Sigmoid colon (tissue), 7 donors: ENCODE data around the gene MYRF. TPM values are rescaled to one million over a fixed set of nuclear protein-coding genes. Genes with fewer than 3 reads are reported as not detected.

Experiments used
- DNase-seq: peaks from one replicate; pipeline ENCODE4 v3.0.0-alpha.2; 2019
- H3K27ac ChIP-seq, 4 donors: fragments of 200-600 bp; sonication (generic); one replicate each; pipeline ENCODE4 v1.5.1; 2016 to 2019; ENCODE audit warnings: mild to moderate bottlenecking in 1 of 4
- H3K27me3 ChIP-seq, 3 donors: fragments of 200-600 bp; sonication (generic); one replicate each; pipeline ENCODE4 v1.5.1; 2019; ENCODE audit warnings: mild to moderate bottlenecking in 1 of 3
- H3K36me3 ChIP-seq, 4 donors: fragments of 200-600 bp; sonication (generic); one replicate each; pipeline ENCODE4 v1.5.1; 2016 to 2019
- H3K4me1 ChIP-seq, 4 donors: fragments of 200-600 bp; sonication (generic); one replicate each; pipeline ENCODE4 v1.5.1; 2017 to 2019
- H3K4me3 ChIP-seq, 4 donors: fragments of 200-600 bp; sonication (generic); one replicate each; pipeline ENCODE4 v1.5.1; 2017 to 2019; ENCODE audit warnings: mild to moderate bottlenecking in 2 of 4, moderate library complexity in 1 of 4
- H3K9me3 ChIP-seq, 4 donors: fragments of 200-600 bp in 3 of 4; sonication (generic) in 3 of 4; one replicate each; pipeline versions ENCODE4 v1.5.1 to v1.6.1; 2013 to 2019
- CTCF ChIP-seq, 4 experiments: fragments of 450-650 bp in 3 of 4; fragments of 200-600 bp in 1 of 4; IDR thresholded peaks; one replicate each; pipeline ENCODE4 v1.5.1; 2016 to 2019; ENCODE audit warnings: antibody characterized with exemption in 4 of 4, mild to moderate bottlenecking in 3 of 4, moderate library complexity in 2 of 4
- EP300 ChIP-seq, 4 donors: sonication (generic); formaldehyde crosslinking; IDR thresholded peaks; one replicate each; pipeline ENCODE4 v1.6.1; 2017; ENCODE audit warnings: antibody characterized with exemption in 4 of 4
- POLR2A ChIP-seq, 2 donors: fragments of 450-650 bp; IDR thresholded peaks; one replicate each; pipeline ENCODE4 v1.6.1; 2016; ENCODE audit warnings: antibody characterized with exemption in 2 of 2, mild to moderate bottlenecking in 2 of 2, moderate library complexity in 2 of 2
- POLR2AphosphoS5 ChIP-seq, 4 donors: sonication (generic); formaldehyde crosslinking; IDR thresholded peaks; one replicate each; pipeline ENCODE4 v1.6.1; 2017; ENCODE audit warnings: antibody characterized with exemption in 4 of 4
- WGBS, 2 donors: extraction: QIAGEN DNeasy Blood & Tissue Kit; methylation state at CpG; one replicate each; pipeline ENCODE4 v1.1.7; 2013; 5-methylcytosine and 5-hydroxymethylcytosine counted together
- intact Hi-C: fragments of 100-400 bp; cut with DNase I; formaldehyde crosslinking; loops from one replicate; pipeline ENCODE4 v1.15.1; 2023
- polyA plus RNA-seq, 3 donors: library from polyadenylated mRNA; stranded (reverse); fragments of 200-250 nt; gene quantifications; one replicate each; pipeline ENCODE4 v1.2.3, GENCODE V29; 2013
- total RNA-seq, 4 donors: library from RNA; depleted of rRNA; stranded (reverse); fragments of >200 nt; gene quantifications; one replicate each; pipeline ENCODE4 v1.1.0, GENCODE V29; 2016
- donor health status: healthy with polysubstance abuse.
- donor health status: Bipolar disorder and iron deficiency.
- donor health status: healthy.

MYRF gene
- total and polyA plus RNA-seq, 7 donors, result under 0.01 to 6.4 (median 0.66) TPM

- no peak for DNase-seq
- Histone ChIP-seq H3K9me3 (no peaks in the 10 kb centered on the region), H3K27me3 (no peaks in the 10 kb centered on the region), H3K4me1 (peaks cover 0 to 63% (median 51%) of the 10 kb centered on the region in 4 donors), H3K4me3 (no peak overlapping the region), H3K36me3 (no peaks in the 10 kb centered on the region), H3K27ac (peak overlapping the region in 2 of 4 donors; percentile 80 to 86)
- WGBS, 2 donors, result 87 to 92% methylated on average over 4 of the region's 4 CpGs
- TF ChIP-seq POLR2AphosphoS5 (IDR thresholded peaks at IDR 0.05) (no peak), EP300 (IDR thresholded peaks at IDR 0.05) (no peak), POLR2A (IDR thresholded peaks at IDR 0.05) (no peak), CTCF (IDR thresholded peaks at IDR 0.05) (no peak)
- intact Hi-C loops, result no loop called here
Measured at GRCh38 chr11:61832207-61832606, 79.8 kb downstream of the MYRF start.

- intact Hi-C loops, result no loop called here
- Histone ChIP-seq H3K4me3 (no peak overlapping the region), H3K27me3 (no peaks in the 10 kb centered on the region), H3K36me3 (peaks cover 0 to 3% (median 0%) of the 10 kb centered on the region in 4 donors), H3K9me3 (no peaks in the 10 kb centered on the region), H3K27ac (peak overlapping the region in 1 of 4 donors; percentile 86), H3K4me1 (peaks cover 0 to 58% (median 47%) of the 10 kb centered on the region in 4 donors)
- no peak for DNase-seq
- TF ChIP-seq EP300 (IDR thresholded peaks at IDR 0.05) (no peak), CTCF (IDR thresholded peaks at IDR 0.05) (no peak), POLR2AphosphoS5 (IDR thresholded peaks at IDR 0.05) (no peak), POLR2A (IDR thresholded peaks at IDR 0.05) (no peak)
- WGBS, 2 donors, result 44 to 75% methylated on average over 7 of the region's 7 CpGs
Measured at GRCh38 chr11:61832754-61833153, 80.3 kb downstream of the MYRF start.

GRCh38 chr11:61833471-61833870 lies 81.0 kb downstream of the MYRF start:
- WGBS, 2 donors, result 49 to 69% methylated on average over 11 of the region's 11 CpGs
- Histone ChIP-seq H3K27me3 (no peaks in the 10 kb centered on the region), H3K36me3 (peaks cover 0 to 11% (median 0%) of the 10 kb centered on the region in 4 donors), H3K4me3 (no peak overlapping the region), H3K4me1 (peaks cover 0 to 52% (median 41%) of the 10 kb centered on the region in 4 donors), H3K9me3 (no peaks in the 10 kb centered on the region), H3K27ac (peak overlapping the region in 1 of 4 donors; percentile 67)
- TF ChIP-seq POLR2AphosphoS5 (IDR thresholded peaks at IDR 0.05) (no peak), CTCF (IDR thresholded peaks at IDR 0.05) (no peak), POLR2A (IDR thresholded peaks at IDR 0.05) (no peak), EP300 (IDR thresholded peaks at IDR 0.05) (no peak)
- intact Hi-C loops, result no loop called here
- DNase-seq, result no peak

GRCh38 chr11:61833926-61834277 lies 81.5 kb downstream of the MYRF start:
- WGBS, 2 donors, result 93 to 94% methylated on average over 12 of the region's 12 CpGs
- no peak for TF ChIP-seq POLR2A (IDR thresholded peaks at IDR 0.05)
- no peak for TF ChIP-seq CTCF (IDR thresholded peaks at IDR 0.05)
- TF ChIP-seq POLR2AphosphoS5 (IDR thresholded peaks at IDR 0.05), result no peak
- TF ChIP-seq EP300 (IDR thresholded peaks at IDR 0.05), result no peak
- H3K4me1 ChIP-seq, result peaks cover 0 to 48% (median 37%) of the 10 kb centered on the region in 4 donors

More at GRCh38 chr11:61833926-61834277, 81.5 kb downstream of the MYRF start:
- no peak for DNase-seq
- intact Hi-C loops, result no loop called here
- Histone ChIP-seq H3K36me3 (peaks cover 0 to 15% (median 0%) of the 10 kb centered on the region in 4 donors), H3K4me3 (no peak overlapping the region), H3K27me3 (no peaks in the 10 kb centered on the region), H3K9me3 (no peaks in the 10 kb centered on the region), H3K27ac (peak overlapping the region in 3 of 4 donors; percentile 51 to 67 (median 63))
